Fibroblast of lung (primary cell): ENCODE data around the gene MIER1.

Source experiments
- CTCF ChIP-seq, 2 donors: IDR thresholded peaks in 1 of 2; conservative IDR thresholded peaks in 1 of 2; 1 replicate in 1 of 2; 2 replicates in 1 of 2; pipeline ENCODE4 v1.5.1; 2011 to 2012; ENCODE audit warnings: low read length in 2 of 2, control low read depth in 1 of 2, inconsistent platforms in 1 of 2, low read depth in 1 of 2, mild to moderate bottlenecking in 1 of 2
- EZH2 ChIP-seq: IDR thresholded peaks from 2 replicates; pipeline ENCODE4 v1.5.1; 2012; ENCODE audit warnings: low read length, control low read depth, mild to moderate bottlenecking; ENCODE audit errors: missing control alignments

GRCh38 chr1:66916320-66916719 lies 8.5 kb upstream of the MIER1 start:
- TF ChIP-seq CTCF (conservative IDR thresholded peaks at IDR 0.05 in 1 of 2, IDR thresholded peaks at IDR 0.05 in 1 of 2; ENCODE audit: low read depth in 1 of 2, low read length in 2 of 2) = no peak
- TF ChIP-seq EZH2 = no peak
